Prostate gland (tissue), 2 donors: ENCODE measurements around the gene TEP1.

ENCODE experiments used
- POLR2A ChIP-seq: fragments of 450-650 bp; IDR thresholded peaks from one replicate; pipeline ENCODE4 v1.6.1; 2016; ENCODE audit warnings: antibody characterized with exemption, mild to moderate bottlenecking
- POLR2AphosphoS5 ChIP-seq: sonication (generic); formaldehyde crosslinking; IDR thresholded peaks from one replicate; pipeline ENCODE4 v1.6.1; 2017; ENCODE audit warnings: antibody characterized with exemption
- TF ChIP-seq, protein P1 (sequence below), 4 experiments: fragments of 200-600 bp in 2 of 4; fragments of 450-650 bp in 2 of 4; sonication (generic) in 2 of 4; IDR thresholded peaks; 1 replicate in 3 of 4; 2 replicates in 1 of 4; pipeline ENCODE4 v1.5.1; 2016 to 2019; ENCODE audit warnings: antibody characterized with exemption in 4 of 4, mild to moderate bottlenecking in 2 of 4, moderate library complexity in 2 of 4

- TF ChIP-seq, protein P1, sequence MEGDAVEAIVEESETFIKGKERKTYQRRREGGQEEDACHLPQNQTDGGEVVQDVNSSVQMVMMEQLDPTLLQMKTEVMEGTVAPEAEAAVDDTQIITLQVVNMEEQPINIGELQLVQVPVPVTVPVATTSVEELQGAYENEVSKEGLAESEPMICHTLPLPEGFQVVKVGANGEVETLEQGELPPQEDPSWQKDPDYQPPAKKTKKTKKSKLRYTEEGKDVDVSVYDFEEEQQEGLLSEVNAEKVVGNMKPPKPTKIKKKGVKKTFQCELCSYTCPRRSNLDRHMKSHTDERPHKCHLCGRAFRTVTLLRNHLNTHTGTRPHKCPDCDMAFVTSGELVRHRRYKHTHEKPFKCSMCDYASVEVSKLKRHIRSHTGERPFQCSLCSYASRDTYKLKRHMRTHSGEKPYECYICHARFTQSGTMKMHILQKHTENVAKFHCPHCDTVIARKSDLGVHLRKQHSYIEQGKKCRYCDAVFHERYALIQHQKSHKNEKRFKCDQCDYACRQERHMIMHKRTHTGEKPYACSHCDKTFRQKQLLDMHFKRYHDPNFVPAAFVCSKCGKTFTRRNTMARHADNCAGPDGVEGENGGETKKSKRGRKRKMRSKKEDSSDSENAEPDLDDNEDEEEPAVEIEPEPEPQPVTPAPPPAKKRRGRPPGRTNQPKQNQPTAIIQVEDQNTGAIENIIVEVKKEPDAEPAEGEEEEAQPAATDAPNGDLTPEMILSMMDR (IDR thresholded peaks at IDR 0.05): no peak
- TF ChIP-seq POLR2A: no peak
- TF ChIP-seq POLR2AphosphoS5: no peak
These were observed 69.5 kb downstream of the TEP1 start for GRCh38 chr14:20343862-20344220.
